Fibroblast of lung (primary cell): ENCODE results near the gene SH2D7. TPM values are rescaled to one million over a fixed set of nuclear protein-coding genes. Genes with fewer than 3 reads are reported as not detected.

Experiments used
- DNase-seq, 2 donors: peaks; one replicate each; pipeline versions ENCODE4 v3.0.0 to v3.0.0-alpha.2; 2010; ENCODE audit warnings: low read depth in 2 of 2
- H2AFZ ChIP-seq: 2 replicates; pipeline ENCODE4 v1.5.1; 2012; ENCODE audit warnings: low read length, control low read depth, inconsistent platforms
- H3K27ac ChIP-seq: 2 replicates; pipeline ENCODE4 v1.5.1; 2011; ENCODE audit warnings: low read length, control low read depth; ENCODE audit not compliant: insufficient read depth
- H3K27me3 ChIP-seq: 2 replicates; pipeline ENCODE4 v1.5.1; 2011; ENCODE audit warnings: mild to moderate bottlenecking, low read length; ENCODE audit not compliant: control insufficient read depth, insufficient read depth
- H3K36me3 ChIP-seq: 2 replicates; pipeline ENCODE4 v1.5.1; 2011; ENCODE audit warnings: low read length; ENCODE audit not compliant: control insufficient read depth, insufficient read depth
- H3K4me1 ChIP-seq: 2 replicates; pipeline ENCODE4 v1.5.1; 2011; ENCODE audit warnings: low read length; ENCODE audit not compliant: control insufficient read depth, insufficient read depth; ENCODE audit errors: extremely low read depth
- H3K4me2 ChIP-seq: 2 replicates; pipeline ENCODE4 v1.5.1; 2011; ENCODE audit warnings: low read length, control low read depth; ENCODE audit not compliant: insufficient read depth; ENCODE audit errors: extremely low read depth
- H3K4me3 ChIP-seq, 4 experiments: fragments of 200-600 bp in 1 of 4; sonication (generic) in 1 of 4; replicated peaks in 1 of 4; 2 replicates each; pipeline ENCODE4 v1.5.1; 2011 to 2016; ENCODE audit warnings: low read length in 4 of 4, low read depth in 3 of 4, mild to moderate bottlenecking in 3 of 4, control low read depth in 2 of 4, inconsistent platforms in 1 of 4, mixed read lengths in 1 of 4; ENCODE audit not compliant: insufficient read depth in 1 of 4; ENCODE audit errors: control extremely low read depth in 1 of 4
- H3K79me2 ChIP-seq: 2 replicates; pipeline ENCODE4 v1.5.1; 2012; ENCODE audit warnings: mild to moderate bottlenecking, low read length, inconsistent platforms; ENCODE audit not compliant: control insufficient read depth, insufficient read depth
- H3K9ac ChIP-seq: 2 replicates; pipeline ENCODE4 v1.5.1; 2011; ENCODE audit warnings: mild to moderate bottlenecking, low read length, control low read depth; ENCODE audit not compliant: insufficient read depth
- H3K9me3 ChIP-seq: 2 replicates; pipeline ENCODE4 v1.5.1; 2012; ENCODE audit warnings: low read depth, low read length; ENCODE audit not compliant: control insufficient read depth, insufficient read depth
- H4K20me1 ChIP-seq: 2 replicates; pipeline ENCODE4 v1.5.1; 2011; ENCODE audit warnings: low read length; ENCODE audit not compliant: control insufficient read depth, insufficient read depth; ENCODE audit errors: extremely low read depth
- EZH2 ChIP-seq: IDR thresholded peaks from 2 replicates; pipeline ENCODE4 v1.5.1; 2012; ENCODE audit warnings: low read length, control low read depth, mild to moderate bottlenecking; ENCODE audit errors: missing control alignments
- polyA plus RNA-seq, 2 donors: library from polyadenylated mRNA; depleted of rRNA in 1 of 2; stranded (reverse) in 1 of 2; unstranded in 1 of 2; fragments of >200 nt; gene quantifications; 2 replicates each; pipeline ENCODE4 v1.2.1, GENCODE V29; 2011 to 2012; ENCODE audit warnings: missing spikeins in 1 of 2
- total RNA-seq: library from RNA; depleted of rRNA; stranded (reverse); fragments of >200 nt; gene quantifications from 2 replicates; pipeline ENCODE4 v1.2.1, GENCODE V29; 2014
- TF ChIP-seq, protein P1 (sequence below), 2 donors: IDR thresholded peaks in 1 of 2; conservative IDR thresholded peaks in 1 of 2; 1 replicate in 1 of 2; 2 replicates in 1 of 2; pipeline ENCODE4 v1.5.1; 2011 to 2012; ENCODE audit warnings: low read length in 2 of 2, control low read depth in 1 of 2, inconsistent platforms in 1 of 2, low read depth in 1 of 2, mild to moderate bottlenecking in 1 of 2

Gene SH2D7
- total and polyA plus RNA-seq, 2 donors (not counting 1 experiment from before 2014, with no cell fraction given) = 0.03 TPM; not detected in 1

- Histone ChIP-seq H3K79me2 (no peaks in the 10 kb centered on the region), H3K4me3 (no peak overlapping the region), H3K27me3 (no peaks in the 10 kb centered on the region), H3K4me2 (no peak overlapping the region), H3K36me3 (no peaks in the 10 kb centered on the region), H3K9ac (no peak overlapping the region), H3K27ac (no peak overlapping the region), H3K4me1 (peaks cover 3% of the 10 kb centered on the region), H4K20me1 (no peaks in the 10 kb centered on the region), H3K9me3 (no peaks in the 10 kb centered on the region), H2AFZ (no peak overlapping the region)
- TF ChIP-seq, protein P1, sequence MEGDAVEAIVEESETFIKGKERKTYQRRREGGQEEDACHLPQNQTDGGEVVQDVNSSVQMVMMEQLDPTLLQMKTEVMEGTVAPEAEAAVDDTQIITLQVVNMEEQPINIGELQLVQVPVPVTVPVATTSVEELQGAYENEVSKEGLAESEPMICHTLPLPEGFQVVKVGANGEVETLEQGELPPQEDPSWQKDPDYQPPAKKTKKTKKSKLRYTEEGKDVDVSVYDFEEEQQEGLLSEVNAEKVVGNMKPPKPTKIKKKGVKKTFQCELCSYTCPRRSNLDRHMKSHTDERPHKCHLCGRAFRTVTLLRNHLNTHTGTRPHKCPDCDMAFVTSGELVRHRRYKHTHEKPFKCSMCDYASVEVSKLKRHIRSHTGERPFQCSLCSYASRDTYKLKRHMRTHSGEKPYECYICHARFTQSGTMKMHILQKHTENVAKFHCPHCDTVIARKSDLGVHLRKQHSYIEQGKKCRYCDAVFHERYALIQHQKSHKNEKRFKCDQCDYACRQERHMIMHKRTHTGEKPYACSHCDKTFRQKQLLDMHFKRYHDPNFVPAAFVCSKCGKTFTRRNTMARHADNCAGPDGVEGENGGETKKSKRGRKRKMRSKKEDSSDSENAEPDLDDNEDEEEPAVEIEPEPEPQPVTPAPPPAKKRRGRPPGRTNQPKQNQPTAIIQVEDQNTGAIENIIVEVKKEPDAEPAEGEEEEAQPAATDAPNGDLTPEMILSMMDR (conservative IDR thresholded peaks at IDR 0.05 in 1 of 2, IDR thresholded peaks at IDR 0.05 in 1 of 2; ENCODE audit: low read depth in 1 of 2, low read length in 2 of 2) = no peak
- no peak for TF ChIP-seq EZH2
- DNase-seq = no peak
These were observed 9.2 kb downstream of the SH2D7 start for GRCh38 chr15:78101423-78102105.

DNA sequence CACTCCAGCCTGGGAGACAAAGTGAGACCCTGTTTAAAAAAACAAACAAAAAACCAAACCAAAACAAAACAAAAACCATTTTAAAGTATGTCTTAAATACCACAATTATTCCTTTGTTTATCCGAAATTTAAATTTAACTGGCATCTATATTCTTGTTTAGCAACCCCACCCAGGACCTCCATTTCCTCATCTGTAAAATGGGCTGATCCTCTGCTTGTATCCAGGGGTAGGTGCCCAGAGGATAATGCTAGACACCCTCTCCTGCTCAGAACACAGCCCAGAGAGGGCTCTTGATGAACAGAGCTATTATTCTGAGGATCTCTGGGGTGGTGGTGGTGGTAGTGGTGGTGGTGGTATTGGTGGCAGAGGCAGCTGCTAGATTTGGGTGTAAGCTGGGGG, 9.8 kb downstream of the SH2D7 start:
- Histone ChIP-seq H2AFZ (no peak overlapping the region), H3K4me3 (no peak overlapping the region), H3K9ac (no peak overlapping the region), H3K27ac (no peak overlapping the region), H3K36me3 (no peaks in the 10 kb centered on the region), H3K79me2 (no peaks in the 10 kb centered on the region), H3K9me3 (no peaks in the 10 kb centered on the region), H3K27me3 (no peaks in the 10 kb centered on the region), H4K20me1 (no peaks in the 10 kb centered on the region), H3K4me1 (peaks cover 3% of the 10 kb centered on the region), H3K4me2 (no peak overlapping the region)
- DNase-seq = no peak
- TF ChIP-seq, protein P1 (conservative IDR thresholded peaks at IDR 0.05 in 1 of 2, IDR thresholded peaks at IDR 0.05 in 1 of 2; ENCODE audit: low read depth in 1 of 2, low read length in 2 of 2) = no peak
- TF ChIP-seq EZH2 = no peak

DNA sequence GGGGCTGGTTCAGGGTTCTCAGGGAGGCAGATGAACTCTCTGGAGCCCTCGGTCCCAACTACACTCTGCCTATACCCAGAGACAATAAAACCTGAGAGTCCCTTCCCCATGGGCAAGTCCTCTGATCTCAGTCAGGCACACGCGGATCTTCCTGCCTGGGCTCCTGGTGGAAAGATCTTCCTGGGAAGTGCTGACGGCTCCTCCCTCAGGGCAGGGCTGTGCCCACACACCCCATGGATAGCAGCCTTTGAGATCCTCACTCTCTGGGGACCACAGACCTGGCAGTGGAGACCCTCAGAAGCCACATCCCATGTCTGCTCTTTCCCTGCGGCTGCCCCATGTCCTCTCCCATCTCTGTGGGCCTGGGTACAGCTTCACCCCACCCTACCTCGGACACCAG, 10.4 kb downstream of the SH2D7 start:
- Histone ChIP-seq H3K27ac (no peak overlapping the region), H3K9me3 (no peaks in the 10 kb centered on the region), H3K79me2 (no peaks in the 10 kb centered on the region), H3K4me2 (no peak overlapping the region), H3K4me3 (no peak overlapping the region), H3K27me3 (no peaks in the 10 kb centered on the region), H4K20me1 (no peaks in the 10 kb centered on the region), H3K36me3 (no peaks in the 10 kb centered on the region), H3K4me1 (peaks cover 3% of the 10 kb centered on the region), H3K9ac (no peak overlapping the region), H2AFZ (no peak overlapping the region)
- no peak for TF ChIP-seq EZH2
- TF ChIP-seq, protein P1 (conservative IDR thresholded peaks at IDR 0.05 in 1 of 2, IDR thresholded peaks at IDR 0.05 in 1 of 2; ENCODE audit: low read depth in 1 of 2, low read length in 2 of 2) = no peak
- no peak for DNase-seq
